HG03159 (cell line): ENCODE data around the gene SDF2.
"Not testable (repeated sequence)": the region's sequence is repeated elsewhere in the genome, so short reads cannot be mapped to it uniquely, and the experiment has no call there.

Source experiments
- ATAC-seq: cut with Tn5 transposase; IDR thresholded peaks from one replicate; pipeline ENCODE4 v1.9.1; 2021; ENCODE audit warnings: mild to moderate bottlenecking, moderate library complexity; ENCODE audit not compliant: unreplicated experiment

Gene SDF2

DNA sequence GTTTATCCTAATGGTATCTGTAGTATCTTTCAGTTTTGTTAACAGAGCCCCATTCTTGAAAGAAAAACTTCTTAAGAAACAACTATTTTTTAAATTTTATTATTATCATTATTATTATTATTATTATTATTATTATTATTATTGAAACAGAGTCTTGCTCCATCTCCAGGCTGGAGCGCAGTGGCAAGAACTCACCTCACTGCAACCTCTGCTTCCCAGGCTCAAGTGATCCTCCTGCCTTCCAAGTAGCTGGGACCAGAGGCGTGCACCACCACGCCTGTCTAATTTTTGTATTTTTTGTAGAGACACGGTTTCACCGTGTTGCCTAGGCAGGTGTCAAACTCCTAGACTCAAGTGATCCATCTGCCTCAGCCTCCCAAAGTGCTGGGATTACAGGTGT is 23.7 kb upstream of the SDF2 start:
- ATAC-seq = no peak

DNA sequence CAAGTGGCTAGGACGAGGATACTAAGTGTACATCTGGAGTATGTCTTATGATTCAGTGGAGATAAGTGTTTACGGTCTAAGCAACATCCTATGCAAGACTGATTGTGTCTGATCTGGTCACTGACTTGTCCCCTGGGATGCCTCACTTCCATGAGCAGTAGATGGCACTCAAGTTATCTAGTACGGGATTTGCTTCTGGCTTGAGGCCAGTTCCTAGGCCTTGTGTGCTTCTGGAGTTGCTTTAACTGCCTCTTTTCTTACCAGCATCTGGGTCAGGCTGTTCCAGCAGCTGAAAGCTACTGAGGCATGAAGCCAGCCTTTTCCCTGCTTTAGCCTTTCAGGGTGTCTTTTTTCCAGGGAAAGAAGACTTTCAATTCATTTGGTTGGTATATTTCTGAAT is 23.3 kb upstream of the SDF2 start:
- ATAC-seq = no peak

DNA sequence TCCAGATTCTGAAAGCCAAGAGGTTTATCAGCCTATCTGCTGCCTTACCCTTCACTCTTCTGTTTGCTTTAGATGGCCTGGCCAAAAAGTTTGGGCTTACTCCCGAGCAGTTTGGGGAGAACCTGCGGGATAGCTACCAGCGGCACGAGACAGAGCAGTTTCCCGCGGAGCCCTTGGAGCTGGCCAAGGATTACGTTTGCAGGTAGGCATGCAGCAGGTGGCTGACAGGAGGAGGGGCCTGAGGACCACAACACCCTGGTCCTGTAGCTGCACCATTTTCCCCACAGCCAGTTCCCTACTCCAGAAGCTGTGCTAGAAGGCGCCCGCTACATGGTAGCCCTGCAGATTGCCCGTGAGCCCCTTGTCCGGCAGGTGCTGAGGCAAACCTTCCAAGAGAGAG is 20.9 kb upstream of the SDF2 start:
- no peak for ATAC-seq

DNA sequence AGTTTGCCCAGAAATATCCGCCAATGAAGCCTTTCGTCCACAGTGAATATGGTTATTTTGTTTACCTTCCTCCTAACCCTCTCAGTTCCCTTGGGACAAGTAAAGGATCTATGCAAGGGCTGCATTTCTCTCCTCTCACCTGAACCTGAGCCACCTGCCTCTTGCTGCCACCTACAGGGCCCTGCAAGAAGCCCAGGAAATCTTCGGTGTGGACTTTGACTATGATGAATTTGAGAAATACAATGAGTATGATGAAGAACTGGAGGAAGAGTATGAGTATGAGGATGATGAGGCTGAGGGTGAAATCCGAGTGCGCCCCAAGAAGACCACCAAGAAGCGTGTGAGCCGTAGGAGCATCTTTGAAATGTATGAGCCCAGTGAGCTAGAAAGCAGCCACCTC is 14.3 kb upstream of the SDF2 start:
- no peak for ATAC-seq

DNA sequence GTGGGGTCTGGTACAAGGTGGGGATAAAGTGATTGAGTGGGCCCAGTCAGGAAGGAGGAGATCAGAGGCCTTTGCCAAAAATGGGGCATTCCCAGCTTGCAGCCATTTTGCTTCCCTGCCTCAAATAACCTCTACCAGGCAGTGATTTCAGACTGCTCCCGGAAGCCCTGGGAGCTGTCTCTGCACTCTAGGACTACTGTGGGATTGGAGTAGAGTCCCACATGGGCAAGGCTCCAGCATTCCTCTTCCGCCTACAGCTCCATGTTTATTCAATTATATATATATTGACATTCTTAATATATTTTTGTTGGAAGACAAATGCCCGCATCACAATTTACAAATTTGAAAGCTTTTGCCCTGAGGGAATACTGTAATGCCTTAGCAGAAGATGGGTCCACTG is 13.8 kb upstream of the SDF2 start:
- ATAC-seq = no peak

DNA sequence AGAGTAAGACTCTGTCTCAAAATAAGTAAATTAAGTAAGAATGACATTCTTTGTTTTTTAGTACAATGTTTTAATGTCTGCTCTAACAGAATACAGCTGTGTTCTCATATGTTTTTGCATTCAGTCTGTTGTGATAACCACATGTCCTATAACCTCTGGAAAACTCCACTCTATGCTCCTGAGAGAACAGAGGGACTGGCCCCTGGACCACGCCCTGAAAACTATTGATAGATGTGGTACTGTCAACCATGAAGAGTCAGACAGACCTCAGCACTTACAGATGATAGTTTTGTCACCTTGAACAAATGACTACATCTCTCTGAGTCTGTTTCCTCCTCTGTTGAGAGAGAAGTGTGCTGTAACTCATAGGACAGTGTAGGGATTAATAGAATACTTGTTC is 8.2 kb upstream of the SDF2 start:
- no peak for ATAC-seq

DNA sequence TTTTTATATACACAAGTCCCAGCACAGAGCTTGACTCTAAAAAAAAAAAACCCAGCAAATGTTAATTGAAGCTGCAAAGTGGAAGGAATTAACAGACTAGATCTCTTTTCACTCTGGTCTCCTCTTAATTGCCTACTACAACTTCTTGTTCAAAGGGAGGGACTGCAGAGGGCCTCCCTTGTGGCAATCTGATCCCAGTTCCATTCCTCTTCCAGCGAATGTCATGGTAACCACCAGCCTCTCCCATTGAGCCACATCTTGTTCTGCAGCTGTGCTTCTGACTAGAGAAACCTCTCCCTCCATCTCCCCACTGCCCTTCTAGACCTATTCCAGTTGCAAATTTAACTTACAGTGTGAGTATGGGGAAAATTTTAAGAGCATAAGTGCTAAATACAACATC is 6.2 kb upstream of the SDF2 start:
- no peak for ATAC-seq

DNA sequence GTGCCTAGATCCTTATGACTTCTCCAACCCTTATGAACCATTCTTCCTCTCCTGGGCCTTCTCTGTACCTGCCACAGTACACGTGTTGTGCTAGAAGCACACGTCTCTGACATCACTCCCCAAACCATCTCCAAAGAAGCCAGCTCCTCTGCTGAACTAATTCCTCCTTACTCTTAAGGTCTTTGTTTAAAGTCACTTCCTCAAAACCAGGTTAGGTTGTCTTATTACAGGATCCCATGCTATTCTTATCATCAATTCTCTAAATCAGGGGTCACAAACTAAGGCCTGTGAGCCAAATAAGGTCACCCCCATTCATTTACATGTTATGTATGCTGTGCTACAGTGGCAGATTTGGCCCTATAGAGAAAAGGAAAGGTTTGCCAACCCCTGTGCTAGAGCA is 4.3 kb upstream of the SDF2 start:
- ATAC-seq = no peak

DNA sequence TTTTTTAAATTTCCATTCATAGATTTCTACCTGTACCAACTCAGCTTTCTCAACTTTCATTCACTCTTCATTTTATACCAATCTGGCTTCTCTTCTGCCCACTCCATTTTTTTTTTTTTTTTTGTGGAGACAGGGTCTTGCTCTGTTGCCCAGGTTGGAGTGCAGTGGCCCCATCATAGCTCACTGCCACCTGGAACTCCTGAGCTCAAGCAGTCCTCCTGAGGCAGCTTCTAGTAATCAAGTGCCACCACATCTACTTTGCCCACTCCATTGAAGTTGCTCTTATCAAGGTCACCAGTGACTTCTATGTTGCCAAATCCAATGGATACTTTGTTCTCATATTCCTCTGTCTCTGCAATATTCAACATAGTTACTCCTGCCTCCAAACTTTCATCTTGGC is 2.0 kb upstream of the SDF2 start:
- no peak for ATAC-seq

DNA sequence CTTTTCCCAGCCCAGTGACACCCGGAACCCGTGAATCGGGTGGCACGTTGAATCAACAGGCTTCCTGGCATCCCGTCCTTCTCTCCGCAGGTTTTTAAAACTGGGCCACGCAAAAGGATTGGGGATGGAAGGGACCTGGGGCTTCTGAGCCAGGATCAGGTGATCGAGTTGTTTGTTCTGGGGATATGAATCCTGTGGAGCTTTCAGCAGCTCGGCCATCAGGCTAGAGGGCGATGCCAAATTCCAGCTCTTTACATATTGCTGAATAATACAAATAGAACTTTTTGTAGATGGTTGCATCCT is 772 bp upstream of the SDF2 start:
- ATAC-seq = no peak

DNA sequence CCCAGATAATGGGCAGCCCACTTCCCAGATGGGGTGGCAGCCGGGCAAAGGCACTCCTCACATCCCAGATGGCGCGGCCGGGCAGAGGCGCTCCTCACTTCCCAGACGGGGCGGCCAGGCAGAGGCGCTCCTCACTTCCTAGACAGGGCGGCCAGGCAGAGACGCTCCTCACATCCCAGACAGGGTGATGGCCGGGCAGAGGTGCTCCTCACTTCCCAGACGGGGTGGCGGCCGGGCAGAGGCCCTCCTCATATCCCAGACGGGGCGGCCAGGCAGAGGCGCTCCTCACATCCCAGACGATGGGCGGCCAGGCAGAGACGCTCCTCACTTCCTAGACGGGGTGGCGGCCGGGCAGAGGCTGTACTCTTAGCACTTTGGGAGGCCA is 2.2 kb downstream of the SDF2 start:
- not testable (repeated sequence) for ATAC-seq

DNA sequence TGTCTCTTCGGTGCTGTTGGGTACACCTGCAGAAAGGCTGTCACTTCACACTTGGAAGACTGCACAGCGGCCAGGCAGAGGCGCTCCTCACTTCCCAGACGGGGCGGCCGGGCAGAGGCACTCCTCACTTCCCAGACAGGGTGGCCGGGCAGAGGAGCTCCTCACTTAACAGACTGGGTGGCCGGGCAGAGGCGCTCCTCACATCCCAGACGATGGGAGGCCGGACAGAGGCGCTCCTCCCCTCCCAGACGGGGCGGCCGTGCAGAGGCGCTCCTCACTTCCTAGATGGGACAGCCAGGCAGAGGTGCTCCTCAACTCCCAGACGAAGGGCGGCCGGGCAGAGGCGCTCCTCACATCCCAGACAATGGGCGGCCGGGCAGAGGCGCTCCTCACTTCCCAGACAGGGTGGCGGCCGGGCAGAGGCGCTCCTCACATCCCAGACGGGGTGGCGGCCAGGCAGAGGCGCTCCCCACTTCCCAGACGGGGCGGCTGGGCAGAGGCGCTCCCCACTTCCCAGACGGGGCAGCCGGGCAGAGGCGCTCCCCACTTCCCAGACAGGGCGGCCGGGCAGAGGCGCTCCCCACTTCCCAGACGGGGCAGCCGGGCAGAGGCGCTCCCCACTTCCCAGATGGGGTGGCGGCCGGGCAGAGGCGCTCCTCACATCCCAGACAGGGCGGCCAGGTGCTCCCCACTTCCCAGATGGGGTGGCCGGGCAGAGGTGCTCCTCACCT is 2.8 kb downstream of the SDF2 start:
- ATAC-seq = not testable (repeated sequence)

DNA sequence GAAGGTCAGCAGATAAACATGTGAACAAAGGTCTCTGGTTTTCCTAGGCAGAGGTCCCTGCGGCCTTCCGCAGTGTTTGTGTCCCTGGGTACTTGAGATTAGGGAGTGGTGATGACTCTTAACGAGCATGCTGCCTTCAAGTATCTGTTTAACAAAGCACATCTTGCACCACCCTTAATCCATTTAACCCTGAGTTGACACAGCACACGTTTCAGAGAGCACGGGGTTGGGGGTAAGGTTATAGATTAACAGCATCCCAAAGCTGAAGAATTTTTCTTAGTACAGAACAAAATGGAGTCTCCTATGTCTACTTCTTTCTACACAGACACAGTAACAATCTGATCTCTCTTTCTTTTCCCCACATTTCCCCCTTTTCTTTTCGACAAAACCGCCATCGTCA is 3.4 kb downstream of the SDF2 start:
- not testable (repeated sequence) for ATAC-seq

DNA sequence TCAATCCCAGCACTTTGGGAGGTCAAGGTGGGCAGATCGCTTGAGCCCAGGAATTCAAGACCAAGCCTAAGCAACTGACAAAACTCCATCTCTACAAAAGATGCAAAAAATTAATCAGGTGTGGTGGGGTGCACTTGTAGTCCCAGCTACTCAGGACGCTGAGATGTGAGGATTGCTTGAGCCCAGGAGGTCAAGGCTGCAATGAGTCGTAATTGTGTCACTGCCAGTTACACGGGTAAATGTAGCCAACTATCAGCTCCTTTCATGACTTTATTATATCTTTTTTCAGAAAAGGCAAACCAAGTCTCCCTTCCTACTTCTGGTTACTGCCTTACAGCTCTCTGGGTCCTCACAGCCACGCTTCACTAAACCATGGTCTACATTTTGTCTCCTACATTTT is 4.0 kb downstream of the SDF2 start:
- ATAC-seq = no peak

DNA sequence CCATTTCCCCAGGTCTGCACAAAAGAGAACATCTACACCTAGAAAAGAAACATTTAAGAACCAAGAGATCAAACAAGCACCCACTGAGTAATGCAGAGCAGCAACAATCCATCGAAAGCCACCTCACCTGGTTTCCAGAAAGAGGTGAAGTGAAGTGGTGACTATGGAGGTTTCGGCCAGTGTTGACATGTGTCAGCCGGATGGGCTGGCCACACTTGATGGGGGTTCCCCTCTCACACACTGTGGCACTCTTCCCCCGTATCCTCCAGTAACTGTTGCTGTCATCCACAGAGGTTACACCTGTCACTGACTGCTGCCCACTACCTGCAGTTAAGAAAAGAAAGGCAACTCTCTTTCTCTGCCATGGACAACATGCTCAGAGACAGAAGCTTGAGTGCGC is 6.5 kb downstream of the SDF2 start:
- no peak for ATAC-seq

DNA sequence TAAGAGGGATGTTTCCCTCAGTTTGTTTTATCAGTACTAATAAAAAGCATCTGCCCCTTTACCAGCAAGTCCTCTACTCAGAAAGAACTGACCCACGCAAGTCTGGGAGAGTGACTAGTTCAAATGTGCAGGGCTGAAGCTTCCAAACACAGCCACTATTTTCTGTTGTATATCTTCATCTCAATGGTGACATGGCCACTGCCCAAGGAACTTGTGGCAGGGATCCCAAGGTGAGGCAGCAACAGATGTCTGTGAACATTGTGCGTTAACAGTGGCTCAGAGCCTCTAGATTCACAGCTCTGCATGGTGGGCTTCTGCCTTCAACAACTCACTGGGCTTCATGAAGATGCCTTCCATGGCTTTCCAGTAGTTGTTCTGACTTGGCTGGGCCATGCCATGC is 13.0 kb downstream of the SDF2 start:
- ATAC-seq = no peak

DNA sequence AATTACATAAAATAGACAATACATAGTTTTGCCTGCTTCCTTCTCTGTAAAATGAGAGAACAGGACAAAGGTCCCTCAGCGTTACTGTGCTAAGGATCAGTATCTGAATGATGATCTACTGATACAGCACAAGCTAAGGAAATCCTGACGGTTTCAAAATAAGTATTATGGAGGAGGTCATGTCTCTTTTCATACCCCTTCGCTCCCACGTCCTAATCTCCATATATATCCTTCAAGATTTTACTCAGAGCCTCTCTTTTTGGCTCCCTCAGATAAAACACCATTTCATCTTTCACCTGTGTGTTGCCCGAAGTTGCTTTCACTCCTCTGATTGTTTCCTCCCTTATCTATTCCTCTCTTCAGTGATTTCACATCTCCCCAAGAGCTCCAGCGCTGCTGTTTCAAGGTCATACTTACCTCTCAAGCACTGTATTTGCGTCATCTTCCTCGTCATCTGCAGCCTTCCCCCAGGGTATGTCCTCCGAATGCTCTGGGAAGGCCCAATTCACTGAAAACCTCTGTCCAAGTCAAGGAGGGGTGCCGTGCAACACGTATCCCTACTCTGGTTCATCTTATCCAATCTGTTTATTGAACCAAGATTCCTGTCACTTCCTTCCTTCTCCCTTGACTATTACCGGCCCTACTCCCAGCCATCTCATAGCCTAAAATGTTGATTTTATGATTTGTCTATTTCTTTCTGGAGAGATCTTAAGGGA is 15.5 kb downstream of the SDF2 start:
- ATAC-seq = no peak

DNA sequence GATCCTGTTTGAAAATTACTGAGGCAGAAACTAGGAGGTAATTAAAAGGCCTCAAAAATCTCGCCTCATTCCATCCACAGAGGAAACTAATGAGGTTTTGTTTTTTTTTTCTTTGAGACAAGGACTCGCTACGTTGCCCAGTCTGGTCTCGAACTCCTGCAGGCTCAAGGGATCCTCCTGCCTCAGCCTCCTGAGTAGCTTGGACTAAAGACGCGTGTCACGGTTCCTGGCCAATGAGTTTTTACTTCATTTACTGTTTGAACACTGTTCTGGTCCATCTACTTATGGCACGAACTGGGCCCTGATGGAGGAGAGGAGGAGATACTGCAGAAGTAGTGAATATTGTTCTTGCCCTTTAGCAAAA is 16.1 kb downstream of the SDF2 start:
- ATAC-seq = no peak

DNA sequence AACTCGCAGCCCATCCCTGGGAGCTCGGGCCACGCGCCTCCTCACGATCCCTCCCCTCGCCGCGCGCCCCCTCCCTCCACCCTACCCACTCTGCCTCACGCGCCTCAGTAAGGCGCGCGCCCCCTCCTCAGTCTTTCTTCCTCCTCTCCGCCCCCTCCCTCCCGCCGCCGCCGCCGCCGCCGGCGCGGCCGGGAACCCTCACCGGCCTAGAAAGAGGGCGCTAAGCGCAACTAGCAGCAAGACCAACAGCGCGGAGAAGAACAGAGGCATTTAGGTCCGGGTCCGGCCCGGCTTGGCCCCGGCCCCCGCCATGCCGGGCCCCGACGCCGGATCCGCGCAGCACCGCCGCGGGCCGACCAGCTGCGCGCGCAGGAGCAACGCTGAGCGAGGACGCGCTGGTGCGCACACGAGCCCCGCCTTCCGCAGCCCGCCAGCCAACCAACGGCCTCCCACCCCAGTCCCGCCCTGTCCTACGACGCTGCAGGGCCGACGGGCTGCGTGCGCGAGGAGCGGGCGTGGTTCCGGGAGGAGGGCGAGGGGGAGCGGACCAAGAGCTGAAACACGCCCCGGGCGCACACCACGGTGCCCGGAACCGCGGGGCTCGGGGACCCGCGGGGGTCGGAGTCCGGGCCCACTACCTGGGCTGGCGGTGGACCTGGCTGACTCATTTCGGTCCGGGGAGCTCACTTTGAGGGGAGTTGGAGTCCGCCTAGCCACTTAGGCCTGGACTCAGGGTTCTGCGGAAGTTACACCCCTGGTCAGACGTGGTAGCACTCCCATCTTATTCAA is 16.7 kb downstream of the SDF2 start, which contains the start of gene BLTP2:
Gene BLTP2, minus strand, starts transcription at position 372 of the 789 bp plus-strand sequence. Its CDS starts 102 bp downstream, at position 270.
- peak; percentile 86 for ATAC-seq

DNA sequence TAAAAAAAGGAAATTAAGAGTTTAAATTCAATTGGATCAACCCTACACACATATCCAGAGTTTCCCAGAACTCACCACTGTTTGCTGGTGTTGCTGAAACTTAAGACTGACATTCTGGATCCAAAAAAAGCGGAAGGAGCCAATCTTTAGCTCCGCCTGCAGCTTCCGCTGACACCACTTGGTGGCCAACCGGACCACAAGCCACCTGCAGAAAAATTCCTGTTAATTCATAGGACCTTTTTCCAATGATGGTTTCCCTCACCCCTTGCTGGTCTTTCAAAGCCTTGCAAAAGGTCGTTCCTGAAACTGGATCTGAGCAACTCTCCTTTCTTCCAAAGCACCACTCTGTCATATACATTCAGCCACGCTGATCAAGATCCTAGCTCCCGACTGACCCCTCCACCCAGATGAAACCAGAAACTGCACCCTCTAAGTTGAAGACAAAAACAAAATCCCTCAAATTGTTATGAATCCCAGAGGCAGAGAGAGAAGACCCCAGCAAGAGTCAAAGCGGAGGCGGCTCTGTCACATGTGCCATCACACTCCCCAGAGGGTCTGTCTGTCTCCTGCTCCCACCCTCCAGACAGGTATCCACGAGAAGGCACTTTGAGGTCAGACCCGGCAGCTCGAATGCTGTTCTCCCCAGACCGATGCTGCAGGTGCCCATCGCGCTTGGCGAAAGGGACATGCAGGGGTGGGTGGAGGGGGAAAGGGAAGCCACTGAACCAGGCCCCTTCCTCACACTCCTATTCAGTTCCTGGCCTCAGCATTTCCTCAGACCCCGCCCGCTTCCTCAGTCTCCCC is 17.5 kb downstream of the SDF2 start:
- no peak for ATAC-seq

DNA sequence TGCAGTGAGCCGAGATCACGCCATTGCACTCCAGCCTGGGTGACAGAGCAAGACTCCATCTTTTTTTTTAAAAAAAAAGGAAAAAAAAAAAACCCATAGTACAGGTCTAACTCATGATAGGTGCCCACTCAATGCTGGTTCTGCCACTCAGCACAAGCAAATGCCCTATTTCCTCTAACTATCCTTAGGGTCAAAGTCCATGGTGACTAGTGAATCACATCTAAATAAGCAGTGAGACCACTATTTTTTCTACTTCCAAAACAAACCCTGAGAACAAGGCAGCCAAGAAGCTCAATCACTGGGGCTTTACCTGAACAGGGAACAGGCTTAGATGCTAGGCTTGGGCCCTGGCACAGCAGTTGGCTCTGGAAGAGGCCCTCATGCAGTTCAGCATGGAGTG is 20.1 kb downstream of the SDF2 start:
- ATAC-seq = no peak
